ENCODE measurements around the gene SVEP1. TPM values are rescaled to one million over a fixed set of nuclear protein-coding genes. Genes with fewer than 3 reads are reported as not detected.

Gene SVEP1
- total and polyA plus RNA-seq, 2 experiments from 2014 or later = 0.18 to 0.63 TPM

- no peaks in the 10 kb centered on the region for H4K20me1 ChIP-seq (replicated peaks; ENCODE audit: insufficient read depth)
- Mint-ChIP-seq H3K4me3 (no peak overlapping the region), H3K27me3 (ENCODE audit: insufficient read depth, low read depth, poor library complexity) (no peaks in the 10 kb centered on the region), H3K4me1 (no peaks in the 10 kb centered on the region), H3K36me3 (ENCODE audit: low read depth) (no peaks in the 10 kb centered on the region), H3K27ac (no peak overlapping the region), H3K9me3 (no peaks in the 10 kb centered on the region)
- TF ChIP-seq ETS1 (IDR thresholded peaks at IDR 0.05) (no peak), ZNF462 (CRISPR knock-in tag; IDR thresholded peaks at IDR 0.05) (no peak), ZNF114 (CRISPR knock-in tag; IDR thresholded peaks at IDR 0.05) (no peak), CTCF (conservative IDR thresholded peaks at IDR 0.05; ENCODE audit: low read depth in 2 of 2) (no peak), EZH2 (IDR thresholded peaks at IDR 0.05; ENCODE audit: low read depth, unreplicated experiment) (no peak), JUNB (IDR thresholded peaks at IDR 0.05; ENCODE audit: unreplicated experiment) (no peak), POLR2AphosphoS5 (IDR thresholded peaks at IDR 0.05; ENCODE audit: low read depth) (no peak), NANOG (IDR thresholded peaks at IDR 0.05; ENCODE audit: borderline replicate concordance) (no peak), REST (IDR thresholded peaks at IDR 0.05; ENCODE audit: unreplicated experiment) (no peak), EZH2phosphoT487 (IDR thresholded peaks at IDR 0.05; ENCODE audit: unreplicated experiment) (no peak)
- no peaks in the 10 kb centered on the region for H3K36me3 ChIP-seq (ENCODE audit: insufficient read depth)
- H3K27ac ChIP-seq (ENCODE audit: low read depth) = no peak overlapping the region
- no peaks in the 10 kb centered on the region for H3K79me2 ChIP-seq (replicated peaks; ENCODE audit: insufficient read depth)
- H2AFZ ChIP-seq = no peak overlapping the region
- no peaks in the 10 kb centered on the region for H3K4me1 ChIP-seq (ENCODE audit: insufficient read depth)
- DNase-seq (ENCODE audit: low spot score) = no peak
- no peak overlapping the region for H3K4me2 ChIP-seq
- H3K9me2 ChIP-seq (ENCODE audit: insufficient read depth) = 0 out of 2 replicates have a peak, but pooled peaks cover 4% of the 10 kb centered on the region
- no peak overlapping the region for H3K4me3 ChIP-seq
- H3F3A ChIP-seq (replicated peaks; ENCODE audit: low read depth) = no peaks in the 10 kb centered on the region
- no peaks in the 10 kb centered on the region for H3K27me3 ChIP-seq (ENCODE audit: insufficient read depth)
- ATAC-seq = no peak
These were observed 244.7 kb downstream of the SVEP1 start for GRCh38 chr9:110334871-110335270.
